HG02870 (cell line): Measurements from ENCODE around the gene RNF10.
"Not testable (repeated sequence)": the region's sequence is repeated elsewhere in the genome, so short reads cannot be mapped to it uniquely, and the experiment has no call there.

Experiments used
- ATAC-seq: cut with Tn5 transposase; IDR thresholded peaks from one replicate; pipeline ENCODE4 v1.9.1; 2021; ENCODE audit warnings: mild to moderate bottlenecking, moderate library complexity; ENCODE audit not compliant: unreplicated experiment

RNF10 gene

DNA sequence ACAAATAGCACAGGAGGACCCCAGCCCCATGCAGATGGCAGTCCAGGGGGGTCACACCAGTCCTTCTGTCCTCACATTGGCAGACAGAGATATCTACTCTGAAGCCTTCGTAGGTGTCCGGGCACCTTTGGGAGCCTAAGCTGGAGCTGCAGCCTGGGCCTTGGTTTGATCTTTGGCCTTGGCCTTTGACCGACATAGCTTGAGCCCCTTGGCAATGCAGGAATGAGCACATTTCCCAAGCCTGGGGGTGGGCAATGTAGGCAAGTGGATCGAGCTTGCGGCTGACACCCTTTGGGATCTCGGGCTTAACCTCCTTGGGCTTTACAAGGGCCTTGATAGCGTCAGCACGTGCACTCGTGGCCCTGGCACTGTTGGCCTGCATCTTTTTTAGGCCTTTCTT is 11.6 kb upstream of the RNF10 start:
- no peak for ATAC-seq

DNA sequence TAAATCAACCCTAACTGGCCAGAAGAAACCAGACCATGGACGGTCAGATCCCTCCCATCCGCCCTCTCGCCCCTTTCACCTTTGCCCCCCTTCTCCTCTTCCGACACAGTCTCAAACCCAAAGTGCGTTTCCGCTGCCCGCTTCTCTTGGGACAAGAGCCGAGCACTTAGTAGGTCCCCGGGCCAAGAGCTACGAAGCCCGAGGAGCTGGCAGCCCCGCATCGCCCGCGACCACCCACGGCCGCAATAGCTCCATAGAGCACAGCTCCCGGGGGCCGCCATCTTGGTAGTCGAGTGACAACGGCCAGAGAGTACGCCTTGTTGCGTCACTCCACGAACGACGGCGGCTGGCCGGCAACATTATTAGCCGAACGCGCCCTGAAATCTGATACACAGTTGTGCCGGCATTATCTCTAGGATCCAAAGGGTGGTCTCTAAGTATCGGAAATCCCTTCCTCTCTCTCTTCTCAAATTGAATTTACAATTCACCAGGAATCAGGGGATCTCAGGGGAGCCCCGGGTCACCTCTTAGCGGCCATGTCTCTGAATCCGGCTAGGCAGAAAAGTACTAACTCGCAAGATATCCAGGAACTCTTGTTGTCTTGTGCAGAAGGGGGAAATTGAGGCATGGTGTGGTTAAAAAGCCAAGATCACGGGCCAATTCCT is 5.2 kb upstream of the RNF10 start, which contains the start of gene COQ5:
TSS of gene COQ5 (minus strand) at position 298 of the 665 bp plus-strand sequence. CDS start at position 281, 17 bp downstream.
- ATAC-seq = peak; percentile 64

DNA sequence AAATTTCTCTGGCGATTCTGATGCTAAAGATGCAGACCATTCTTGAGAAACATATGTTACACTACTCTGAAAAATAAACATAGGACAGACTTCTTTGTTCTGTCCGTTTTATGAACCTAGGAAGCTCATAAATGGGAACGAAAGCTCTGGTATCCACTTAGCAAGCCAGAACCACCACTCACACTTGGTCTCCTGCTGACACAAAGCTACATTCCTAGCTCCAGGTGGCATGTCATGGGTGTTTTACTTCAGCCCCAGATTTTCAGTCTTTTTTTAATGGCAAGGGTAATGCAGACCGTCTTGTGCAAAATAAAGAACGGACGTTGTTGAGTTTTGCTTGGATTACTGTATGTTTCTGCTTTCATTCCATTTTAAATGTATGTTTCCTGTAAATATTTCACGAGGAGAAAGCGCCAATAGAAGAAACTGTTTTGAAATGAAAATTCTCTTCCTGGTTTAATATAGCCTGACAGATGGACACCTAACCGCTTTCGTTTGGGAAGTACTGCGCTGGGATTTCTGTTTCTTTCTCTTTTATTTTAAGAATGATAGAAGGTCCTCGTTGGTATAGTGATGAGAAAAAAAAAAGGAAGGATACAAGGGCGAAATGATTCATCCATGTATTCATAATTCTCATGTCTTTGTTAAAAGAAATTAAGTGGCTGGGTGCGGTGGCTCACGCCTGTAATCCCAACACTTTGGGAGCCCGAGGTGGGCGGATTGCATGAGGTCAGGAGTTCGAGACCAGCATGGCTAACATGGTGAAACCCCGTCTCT is 4.3 kb upstream of the RNF10 start:
- no peak for ATAC-seq

DNA sequence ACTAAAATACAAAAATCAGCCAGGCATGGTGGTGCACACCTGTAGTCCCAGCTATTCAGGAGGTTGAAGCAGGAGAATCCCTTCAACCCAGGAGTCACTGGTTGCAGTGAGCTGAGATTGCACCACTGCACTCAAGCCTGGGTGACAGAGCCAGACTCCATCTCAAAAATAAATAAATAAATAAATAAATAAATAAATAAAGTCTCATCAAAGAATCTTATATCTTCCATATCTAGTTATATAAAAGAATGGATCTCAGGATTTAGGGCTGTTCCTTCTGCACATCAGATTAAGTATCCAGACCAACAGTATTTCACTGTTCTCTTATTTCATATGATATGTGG is 3.8 kb upstream of the RNF10 start:
- not testable (repeated sequence) for ATAC-seq

DNA sequence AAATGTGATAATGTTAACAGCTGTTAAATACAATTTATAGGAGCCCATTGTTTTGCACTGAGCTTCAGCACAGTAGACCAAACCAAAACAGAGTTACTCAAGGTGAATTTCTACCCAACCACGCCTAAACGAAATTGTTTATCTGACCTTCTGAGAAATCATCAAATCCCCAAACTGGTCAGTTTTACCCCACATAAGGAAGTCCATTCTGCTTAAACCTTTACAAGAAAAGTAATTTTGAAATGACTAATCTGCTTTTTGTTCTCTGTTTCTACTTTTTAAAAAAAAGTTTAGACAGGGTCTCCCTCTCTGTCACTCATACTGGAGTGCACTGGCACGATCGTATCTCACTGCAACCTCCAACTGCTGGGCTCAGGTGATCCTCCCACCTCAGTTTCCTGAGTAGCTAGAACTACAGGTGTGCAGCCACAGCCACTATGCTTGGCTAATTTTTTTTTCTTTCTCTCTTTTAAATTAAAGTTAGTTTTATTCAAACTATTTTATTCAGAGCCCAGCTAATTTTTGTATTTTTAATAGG is 1.4 kb upstream of the RNF10 start:
- ATAC-seq = no peak

DNA sequence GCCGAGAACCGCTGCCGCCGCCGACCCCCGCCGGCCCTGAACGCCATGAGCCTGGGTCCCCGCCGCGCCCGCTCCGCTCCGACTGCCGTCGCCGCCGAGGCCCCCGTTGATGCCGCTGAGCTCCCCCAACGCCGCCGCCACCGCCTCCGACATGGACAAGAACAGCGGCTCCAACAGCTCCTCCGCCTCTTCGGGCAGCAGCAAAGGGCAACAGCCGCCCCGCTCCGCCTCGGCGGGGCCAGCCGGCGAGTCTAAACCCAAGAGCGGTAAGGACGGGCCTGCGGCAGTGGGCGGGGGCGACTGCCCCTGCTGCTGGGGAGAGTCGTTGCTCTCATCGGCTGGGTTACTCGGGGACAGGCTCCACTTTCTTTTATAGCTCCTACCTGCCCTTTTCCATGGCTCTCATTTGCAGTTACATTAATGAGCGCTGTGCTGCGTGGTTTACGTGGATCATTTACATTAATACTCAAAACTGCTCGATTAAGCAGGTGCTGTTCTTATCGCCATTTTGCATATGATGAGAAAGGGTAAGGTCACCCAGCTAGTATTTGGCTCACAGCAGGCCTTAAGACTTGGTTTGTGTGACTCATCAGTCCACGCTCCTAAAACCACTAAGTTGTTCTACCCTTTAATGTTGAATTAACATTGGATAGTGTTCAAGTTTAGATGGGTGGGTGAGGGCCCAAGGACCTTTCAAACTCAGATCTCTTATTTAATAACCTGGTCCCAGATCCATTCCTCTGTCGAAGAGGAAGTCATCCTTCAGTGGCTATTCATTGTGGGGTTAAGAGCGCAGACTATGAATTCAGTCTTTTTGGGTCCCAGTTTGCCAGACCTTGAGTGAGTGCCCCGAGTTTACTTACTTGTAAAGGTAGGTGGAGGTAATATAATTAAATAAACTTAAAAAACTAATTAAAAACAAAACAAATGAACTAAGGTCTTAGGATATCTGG is 823 bp downstream of the RNF10 start:
- ATAC-seq = peak; percentile 31

DNA sequence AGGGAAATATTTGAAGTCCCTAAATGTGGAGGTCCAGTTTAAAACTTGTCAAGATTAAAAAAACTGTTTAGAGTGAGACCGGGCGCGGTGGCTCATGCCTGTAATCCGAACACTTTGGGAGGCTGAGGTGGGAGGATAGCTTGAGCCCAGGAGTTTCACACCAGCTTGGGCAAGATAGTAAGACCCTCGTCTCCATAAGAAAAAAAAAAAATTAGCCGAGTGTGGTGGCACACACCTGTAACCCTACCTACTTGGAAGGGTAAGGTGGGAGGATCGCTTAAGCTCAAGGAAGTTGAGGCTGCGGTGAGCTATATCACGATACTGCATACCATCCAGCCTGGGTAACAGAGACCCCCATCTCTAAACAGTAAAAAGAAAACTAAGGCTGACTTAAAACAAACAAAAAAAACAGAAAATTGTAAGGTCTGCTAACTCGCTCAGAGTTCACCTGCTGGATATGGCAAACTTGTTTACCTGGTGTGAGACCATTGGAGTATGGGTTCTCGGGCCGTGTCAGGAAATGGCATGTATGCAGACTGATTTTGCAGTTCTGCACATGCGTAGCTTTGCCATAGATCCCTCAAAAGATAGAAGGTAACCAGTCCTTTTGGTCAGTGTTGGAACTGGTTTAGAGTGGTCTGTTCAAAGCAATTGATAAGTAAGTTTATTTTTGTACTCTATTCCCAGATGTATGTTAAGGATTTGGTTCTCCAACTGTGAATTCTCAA is 2.1 kb downstream of the RNF10 start:
- no peak for ATAC-seq

DNA sequence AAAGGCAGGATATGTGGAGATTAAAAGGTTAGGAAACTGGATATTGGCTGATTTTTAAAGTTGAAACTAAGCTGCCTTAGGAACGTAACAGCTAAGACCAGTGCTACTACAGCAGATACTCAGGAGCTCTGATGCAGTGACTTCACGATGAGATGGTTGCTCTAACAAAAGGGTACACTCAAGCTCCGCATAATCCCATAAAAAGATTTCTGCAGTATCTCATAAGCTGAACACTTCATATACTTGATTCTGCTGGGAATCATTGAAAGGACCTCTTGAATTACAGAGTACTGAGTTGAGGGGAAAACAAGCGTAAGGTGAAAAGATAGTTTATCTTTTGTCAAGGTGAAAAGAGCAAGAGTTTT is 3.7 kb downstream of the RNF10 start:
- ATAC-seq = no peak

DNA sequence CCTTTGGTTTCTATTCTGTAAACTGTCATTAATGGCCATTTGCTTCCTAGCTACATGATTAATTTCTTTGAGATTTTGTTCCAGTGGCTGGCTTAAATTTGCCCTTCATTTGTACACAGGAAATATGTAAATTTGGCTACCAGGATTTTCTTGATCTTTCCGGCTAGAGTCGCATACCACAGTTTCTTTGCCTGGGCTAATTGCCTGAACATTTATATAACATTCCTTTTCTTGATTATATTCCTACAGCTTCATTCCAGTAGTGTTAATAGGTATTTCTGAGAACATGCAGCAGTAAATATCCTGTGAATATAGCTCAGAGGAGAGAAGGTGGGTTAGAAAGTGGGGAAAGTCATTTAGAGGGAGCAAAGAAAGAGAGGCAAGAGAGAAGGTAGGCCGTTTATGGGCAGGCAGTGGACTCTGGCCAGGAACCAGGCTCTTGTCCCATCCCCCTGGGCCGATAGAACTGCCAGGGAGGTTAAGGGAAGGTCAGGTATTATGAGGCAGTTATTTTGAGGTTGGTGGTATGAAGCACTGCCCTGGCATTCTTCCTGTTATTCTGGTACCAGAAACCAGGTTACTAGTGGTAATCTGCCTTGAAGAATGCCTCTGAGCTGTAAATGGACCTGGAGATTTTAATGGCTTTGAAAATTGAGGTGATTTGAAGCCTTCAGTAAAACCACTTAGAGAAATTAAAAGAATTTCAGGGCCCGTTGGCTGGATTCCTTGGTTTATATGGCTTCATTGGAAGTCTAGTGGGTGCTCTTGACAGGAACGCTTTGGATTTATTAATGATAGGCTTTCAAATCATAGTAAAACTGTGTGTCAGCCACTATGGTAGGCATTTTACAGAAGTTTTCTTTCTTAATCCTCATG is 4.4 kb downstream of the RNF10 start:
- no peak for ATAC-seq

DNA sequence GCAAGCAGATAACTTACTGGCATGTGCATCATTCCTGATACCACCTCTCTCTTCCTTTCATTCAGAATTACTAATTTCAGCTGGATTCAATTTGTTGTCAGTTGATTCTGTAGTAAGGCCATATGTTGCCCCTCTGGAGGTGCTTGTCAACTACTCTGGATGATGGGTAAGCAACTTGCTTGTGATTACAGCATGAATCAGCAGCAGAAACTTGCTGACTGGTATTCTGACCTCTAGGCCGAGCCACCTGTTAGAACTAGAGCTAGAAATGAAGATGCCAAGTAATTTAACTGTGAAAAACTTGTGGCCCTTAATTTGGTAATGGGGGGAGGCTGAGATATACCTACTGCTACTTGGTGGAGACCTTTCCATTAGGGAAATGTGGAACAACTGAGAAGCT is 5.1 kb downstream of the RNF10 start:
- no peak for ATAC-seq

DNA sequence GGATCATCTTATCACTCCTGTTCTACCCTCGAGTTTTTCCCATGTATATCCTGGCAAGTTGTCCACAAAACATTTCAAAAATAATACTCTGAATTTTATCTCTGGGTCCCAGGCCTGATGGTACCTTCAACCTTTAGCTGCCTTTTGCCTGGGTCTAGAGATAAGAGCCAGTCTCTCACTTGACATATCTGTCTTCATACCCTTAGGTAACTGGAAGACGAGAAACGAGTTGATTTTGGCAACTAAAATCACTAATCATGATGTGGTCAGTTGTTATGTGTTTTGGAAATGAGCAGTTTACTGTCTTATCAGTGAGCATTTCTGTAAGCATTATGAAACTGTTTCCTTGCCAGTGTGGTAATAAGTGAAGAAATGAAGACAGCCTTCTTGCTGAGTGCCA is 6.3 kb downstream of the RNF10 start:
- no peak for ATAC-seq

DNA sequence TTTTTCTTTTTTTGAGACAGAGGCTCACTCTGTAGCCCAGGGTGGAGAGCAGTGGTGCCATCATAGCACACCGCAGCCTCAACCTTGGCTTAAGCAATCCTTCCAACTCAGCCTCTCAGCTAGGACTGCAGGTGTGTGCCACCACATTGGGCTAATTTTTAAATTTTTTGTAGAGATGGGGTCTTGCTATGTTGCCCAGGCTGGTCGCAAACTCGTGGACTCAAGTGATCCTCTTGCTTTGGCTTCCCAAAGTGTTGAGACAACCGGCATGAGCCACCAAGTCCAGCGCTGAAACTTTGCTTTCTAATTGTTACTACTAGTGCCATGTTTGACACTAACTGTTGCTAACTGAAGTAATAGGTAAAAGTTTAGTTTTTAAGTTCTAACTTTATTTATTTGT is 8.0 kb downstream of the RNF10 start:
- ATAC-seq = no peak

DNA sequence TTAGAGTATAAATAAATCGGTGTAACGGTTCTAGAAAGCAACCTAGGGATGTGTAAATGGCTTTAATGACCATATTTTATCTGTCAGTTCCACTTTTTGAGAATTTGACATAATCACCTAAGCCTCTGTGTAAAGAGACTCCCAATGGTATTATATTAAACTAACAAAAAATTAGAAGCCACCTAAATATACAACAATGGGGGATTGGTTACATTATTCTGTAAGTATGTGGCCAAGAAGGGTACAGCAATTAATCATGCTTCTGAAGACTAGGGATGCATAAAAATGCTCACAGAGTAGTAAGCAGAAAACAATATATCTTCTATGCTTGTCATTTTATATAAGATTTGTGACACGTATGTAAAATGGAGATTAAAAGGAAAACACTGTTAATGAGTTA is 10.5 kb downstream of the RNF10 start:
- ATAC-seq = no peak

DNA sequence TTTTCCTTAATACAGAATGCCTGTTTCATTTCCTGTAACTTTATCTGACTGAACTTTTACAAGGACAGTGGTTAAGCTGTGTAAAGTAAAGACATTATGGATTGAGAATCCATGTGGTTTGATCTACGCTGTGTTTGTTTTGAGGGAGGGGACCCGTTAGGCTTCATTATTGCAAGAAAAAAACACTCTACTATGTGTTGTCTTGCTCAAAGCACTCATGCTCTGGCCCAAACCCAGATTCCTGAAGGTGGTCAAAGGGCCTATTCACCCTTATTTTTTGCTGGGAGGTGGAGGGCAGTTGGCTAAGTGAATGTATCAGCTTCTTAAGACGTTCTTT is 11.9 kb downstream of the RNF10 start:
- ATAC-seq = no peak

DNA sequence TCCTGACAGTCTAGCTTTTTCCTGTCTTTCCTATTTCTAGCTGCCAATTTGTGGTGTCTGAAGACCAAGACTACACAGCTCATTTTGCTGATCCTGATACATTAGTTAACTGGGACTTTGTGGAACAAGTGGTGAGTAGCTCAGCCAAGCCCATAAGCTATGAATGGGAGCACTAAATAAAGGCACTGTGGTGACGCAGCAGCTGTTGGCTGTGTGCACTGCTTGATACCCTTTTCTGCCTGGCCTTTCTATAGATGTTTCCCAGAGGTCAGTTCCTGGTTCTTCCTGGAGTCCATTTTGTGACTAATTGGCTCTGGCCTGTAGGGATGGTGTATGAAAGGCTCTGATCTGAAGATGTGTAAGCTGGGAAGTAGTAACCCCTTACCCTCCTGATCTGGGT is 20.5 kb downstream of the RNF10 start:
- no peak for ATAC-seq

DNA sequence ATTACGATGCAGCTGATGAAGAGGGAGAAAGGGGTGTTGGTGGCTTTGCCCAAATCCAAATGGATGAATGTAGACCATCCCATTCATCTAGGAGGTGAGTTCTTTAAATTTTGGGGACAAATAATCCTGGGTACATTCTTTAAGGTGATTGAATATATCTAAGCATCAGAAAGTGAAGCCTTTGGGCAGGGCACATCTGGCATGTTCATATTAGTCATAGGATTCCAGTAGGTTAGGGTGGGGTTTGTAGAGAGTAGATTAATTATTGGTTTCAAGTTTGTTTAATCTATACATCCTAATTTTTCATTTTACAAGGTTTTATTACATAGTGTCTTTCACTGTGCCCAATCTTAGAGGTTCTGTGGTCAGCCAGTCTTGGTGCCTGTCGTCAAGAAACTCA is 23.4 kb downstream of the RNF10 start:
- no peak for ATAC-seq

DNA sequence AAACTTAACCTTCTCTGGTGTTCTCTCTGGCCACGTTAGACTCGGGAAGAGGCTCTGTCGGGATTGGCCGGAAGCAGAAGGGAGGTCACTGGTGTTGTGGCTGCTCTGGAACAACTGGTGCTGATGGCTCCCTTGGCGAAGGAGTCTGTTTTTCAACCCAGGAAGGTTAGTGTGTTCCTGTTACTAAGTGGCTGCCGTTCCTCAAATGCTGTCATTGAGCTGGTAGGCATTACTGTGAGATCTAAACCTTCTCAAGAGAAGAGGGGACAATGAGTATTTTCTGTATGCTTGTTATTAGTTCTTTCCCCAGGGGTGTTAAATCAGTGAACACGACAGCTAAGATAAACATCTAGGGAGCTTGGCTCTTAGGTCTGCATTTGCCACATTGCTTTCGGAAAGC is 28.8 kb downstream of the RNF10 start:
- no peak for ATAC-seq

DNA sequence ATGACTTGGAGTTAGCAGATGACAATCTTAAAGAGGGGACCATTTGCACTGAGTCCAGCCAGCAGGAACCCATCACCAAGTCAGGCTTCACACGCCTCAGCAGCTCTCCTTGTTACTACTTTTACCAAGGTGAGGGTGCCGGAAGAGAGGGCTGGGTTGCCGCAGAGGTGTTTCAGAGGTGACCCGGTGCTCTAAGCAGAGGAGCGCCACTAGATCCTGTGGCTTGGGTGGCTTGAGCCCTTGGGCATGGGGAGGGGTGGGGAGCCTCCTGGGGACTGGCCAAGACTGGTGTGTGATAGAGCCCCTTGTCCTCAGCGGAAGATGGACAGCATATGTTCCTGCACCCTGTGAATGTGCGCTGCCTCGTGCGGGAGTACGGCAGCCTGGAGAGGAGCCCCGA is 29.3 kb downstream of the RNF10 start:
- no peak for ATAC-seq

DNA sequence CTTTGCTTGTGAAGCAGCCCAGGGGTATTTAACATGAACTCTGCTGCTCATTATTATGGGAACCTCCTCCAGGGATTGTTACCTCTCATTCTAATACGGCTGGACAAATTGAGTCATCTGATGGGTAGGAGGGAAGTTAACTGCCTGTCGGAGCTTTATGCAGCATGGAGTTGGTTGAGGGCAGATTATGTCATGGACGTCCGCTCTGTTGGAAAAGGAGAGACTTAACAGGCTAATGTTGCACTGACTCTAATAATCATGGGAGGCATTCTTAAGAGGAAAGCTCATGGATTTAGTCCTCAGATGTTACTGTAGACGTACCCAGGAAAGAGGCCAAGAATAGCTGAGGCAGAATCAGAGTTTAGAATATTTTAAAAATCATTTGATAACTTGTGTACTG is 37.1 kb downstream of the RNF10 start:
- ATAC-seq = no peak

DNA sequence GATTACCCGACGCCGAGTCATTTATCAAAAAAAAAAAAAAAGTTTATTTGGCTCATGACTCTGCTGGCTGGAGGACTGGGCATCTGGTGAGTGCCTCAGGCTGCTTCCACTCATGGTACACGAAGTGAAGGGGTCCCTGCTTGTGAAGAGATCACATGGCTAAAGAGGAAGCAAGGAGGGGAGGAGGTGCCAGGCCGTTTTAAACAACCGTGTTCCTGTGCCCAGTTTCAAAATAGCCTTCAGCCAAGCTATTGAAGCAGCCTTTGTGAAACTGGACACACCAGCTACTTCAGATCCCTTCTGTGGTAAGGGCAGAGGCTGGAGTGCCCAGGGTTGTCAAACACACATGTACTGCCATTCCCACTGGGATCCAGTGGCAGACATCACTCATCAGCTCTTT is 39.4 kb downstream of the RNF10 start:
- no peak for ATAC-seq
